Activated CD4-positive, alpha-beta memory T cell treated with anti-CD3 and anti-CD28 coated beads, Interleukin-2, amount 10 ng/mL, durations not matched to agents 7 days and 5 days (primary cell): ENCODE measurements around the gene MARCO. TPM values are rescaled to one million over a fixed set of nuclear protein-coding genes. Genes with fewer than 3 reads are reported as not detected.
"Not testable (repeated sequence)": the region's sequence is repeated elsewhere in the genome, so short reads cannot be mapped to it uniquely, and the experiment has no call there.

ENCODE experiments used
- CTCF ChIA-PET: fragments of 350-600 bp; sonication (Branson Sonifier 250); formaldehyde crosslinking; loops from one replicate; lab custom pipeline; 2021; ENCODE audit warnings: antibody characterized with exemption, inconsistent platforms; lab: Charles Lee
- POLR2A ChIA-PET: fragments of 350-600 bp; sonication (Branson Sonifier 250); formaldehyde crosslinking; loops from one replicate; lab custom pipeline; 2021; ENCODE audit warnings: antibody characterized with exemption; lab: Charles Lee
- DNase-seq: peaks from one replicate; pipeline ENCODE4 v3.0.0-alpha.2; 2020
- H3K27ac Mint-ChIP-seq: one replicate; pipeline ENCODE4 v1.8.0; 2021; ENCODE audit warnings: mild to moderate bottlenecking, mixed read lengths
- H3K27me3 Mint-ChIP-seq: one replicate; pipeline ENCODE4 v1.8.0; 2021; ENCODE audit warnings: mixed read lengths
- H3K36me3 Mint-ChIP-seq: one replicate; pipeline ENCODE4 v1.8.0; 2021; ENCODE audit warnings: low read depth, mixed read lengths
- H3K4me1 Mint-ChIP-seq: one replicate; pipeline ENCODE4 v1.8.0; 2021; ENCODE audit warnings: mixed read lengths
- H3K4me3 Mint-ChIP-seq: one replicate; pipeline ENCODE4 v1.8.0; 2021; ENCODE audit warnings: mild to moderate bottlenecking, mixed read lengths
- H3K9me3 Mint-ChIP-seq: one replicate; pipeline ENCODE4 v1.8.0; 2021; ENCODE audit warnings: mixed read lengths
- total RNA-seq, 2 experiments: library from RNA; stranded (reverse); gene quantifications; one replicate each; pipeline ENCODE4 v1.2.3, GENCODE V29; 2021

MARCO gene
- total RNA-seq, 2 experiments from 2014 or later = not detected

- H3K9me3 Mint-ChIP-seq = no peaks in the 10 kb centered on the region
- no peaks in the 10 kb centered on the region for H3K4me1 Mint-ChIP-seq
- DNase-seq = no peak
- ChIA-PET CTCF (no interaction called here), POLR2A (no interaction called here)
- no peaks in the 10 kb centered on the region for H3K27me3 Mint-ChIP-seq
- H3K36me3 Mint-ChIP-seq = no peaks in the 10 kb centered on the region
- no peak overlapping the region for H3K27ac Mint-ChIP-seq
- H3K4me3 Mint-ChIP-seq = no peak overlapping the region
Measured at GRCh38 chr2:119024568-119024967, 82.6 kb downstream of the MARCO start.

DNA sequence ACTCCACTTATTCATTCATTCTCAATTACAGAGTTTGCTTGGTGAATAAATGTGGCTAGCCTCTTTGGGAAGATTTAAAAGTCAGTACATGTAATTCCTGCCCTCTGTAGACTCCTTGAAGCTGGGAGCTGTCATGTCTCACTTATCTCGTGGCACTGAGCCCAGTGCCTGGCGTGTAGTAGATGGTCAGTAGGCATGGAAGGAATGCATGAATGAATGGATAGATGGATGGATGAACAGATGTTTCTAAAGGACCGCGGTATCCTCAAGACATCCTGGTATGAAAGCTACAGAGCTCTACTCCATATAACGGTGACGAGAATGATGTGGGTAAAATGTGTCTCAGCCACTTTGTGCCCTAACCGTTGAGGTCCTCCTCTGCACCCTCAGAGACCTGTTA is 83.0 kb downstream of the MARCO start:
- Mint-ChIP-seq H3K27ac (no peak overlapping the region), H3K4me3 (no peak overlapping the region), H3K4me1 (no peaks in the 10 kb centered on the region), H3K36me3 (no peaks in the 10 kb centered on the region), H3K9me3 (no peaks in the 10 kb centered on the region), H3K27me3 (no peaks in the 10 kb centered on the region)
- DNase-seq = no peak
- CTCF ChIA-PET = interaction anchor here (0.6 kb wide), 1 partner anchor 276 kb away, joined by 3 read pairs; no protein-coding TSS in a partner anchor
- POLR2A ChIA-PET = no interaction called here

- no peaks in the 10 kb centered on the region for H3K36me3 Mint-ChIP-seq
- ChIA-PET POLR2A (no interaction called here), CTCF (interaction anchor here (0.6 to 1.3 kb wide), 4 partner anchors 10 to 451 kb away, joined by 3 read pairs; no protein-coding TSS in a partner anchor)
- no peaks in the 10 kb centered on the region for H3K27me3 Mint-ChIP-seq
- no peaks in the 10 kb centered on the region for H3K9me3 Mint-ChIP-seq
- DNase-seq = no peak
- no peak overlapping the region for H3K27ac Mint-ChIP-seq
- no peak overlapping the region for H3K4me3 Mint-ChIP-seq
- H3K4me1 Mint-ChIP-seq = no peaks in the 10 kb centered on the region
Measured at GRCh38 chr2:119025762-119026351, 83.9 kb downstream of the MARCO start.

DNA sequence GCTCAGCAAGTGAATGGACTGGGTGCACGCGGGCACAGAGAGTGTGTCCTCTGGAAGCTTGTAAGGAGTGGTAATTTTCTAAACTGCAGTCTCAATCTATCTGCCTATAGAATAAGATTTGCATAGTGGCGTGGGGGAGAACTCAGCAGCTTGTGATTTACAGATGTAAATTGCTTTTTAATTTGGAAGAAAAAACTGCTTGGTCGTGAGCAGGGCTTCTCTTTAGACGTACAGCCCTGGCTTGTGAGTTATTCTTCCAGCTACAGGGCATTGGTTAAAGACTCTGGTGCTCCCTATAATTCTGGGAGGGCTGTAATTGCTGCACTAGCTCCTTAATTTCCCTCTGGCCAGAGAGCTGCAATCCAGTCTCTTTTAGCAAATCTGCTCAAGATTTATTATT is 84.9 kb downstream of the MARCO start:
- H3K9me3 Mint-ChIP-seq = no peaks in the 10 kb centered on the region
- no peak overlapping the region for H3K27ac Mint-ChIP-seq
- H3K27me3 Mint-ChIP-seq = no peaks in the 10 kb centered on the region
- no peak overlapping the region for H3K4me3 Mint-ChIP-seq
- H3K36me3 Mint-ChIP-seq = no peaks in the 10 kb centered on the region
- ChIA-PET CTCF (interaction anchor here (0.8 to 1.0 kb wide), 2 partner anchors 9 to 33 kb away, joined by 3 read pairs; no protein-coding TSS in a partner anchor), POLR2A (no interaction called here)
- no peaks in the 10 kb centered on the region for H3K4me1 Mint-ChIP-seq
- DNase-seq = no peak

GRCh38 chr2:119028327-119029174 is 86.6 kb downstream of the MARCO start:
- Mint-ChIP-seq H3K4me1 (no peaks in the 10 kb centered on the region), H3K36me3 (no peaks in the 10 kb centered on the region), H3K4me3 (no peak overlapping the region), H3K27ac (no peak overlapping the region), H3K9me3 (no peaks in the 10 kb centered on the region), H3K27me3 (no peaks in the 10 kb centered on the region)
- no peak for DNase-seq
- ChIA-PET POLR2A (no interaction called here), CTCF (interaction anchor here (1.5 kb wide), 1 partner anchor 148 kb away, joined by 3 read pairs; no protein-coding TSS in a partner anchor)

DNA sequence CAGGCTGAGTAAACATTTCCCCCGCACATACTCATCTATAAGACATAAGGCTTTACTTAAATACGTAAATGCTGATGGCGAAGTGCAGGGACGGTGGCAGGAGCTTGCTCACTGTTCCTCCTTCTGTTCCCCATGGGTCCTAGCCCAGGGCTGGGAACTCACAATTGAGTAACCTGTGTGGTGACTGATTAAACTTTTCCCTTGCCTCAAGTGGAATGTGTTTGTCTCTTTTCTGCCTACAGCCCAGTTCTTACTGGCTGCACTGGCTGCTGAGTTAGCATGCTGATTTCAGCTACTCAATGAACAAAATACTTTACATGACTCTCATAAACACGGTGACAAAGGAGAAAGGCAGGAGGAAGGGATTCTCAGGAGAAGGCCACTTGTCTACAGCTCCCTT is 87.3 kb downstream of the MARCO start:
- POLR2A ChIA-PET = no interaction called here
- DNase-seq = no peak
- Mint-ChIP-seq H3K27ac (no peak overlapping the region), H3K4me3 (no peak overlapping the region), H3K36me3 (no peaks in the 10 kb centered on the region), H3K9me3 (no peaks in the 10 kb centered on the region), H3K27me3 (no peaks in the 10 kb centered on the region), H3K4me1 (no peaks in the 10 kb centered on the region)
- CTCF ChIA-PET = interaction anchor here (1.5 kb wide), 1 partner anchor 148 kb away, joined by 3 read pairs; no protein-coding TSS in a partner anchor

- H3K4me1 Mint-ChIP-seq, POLR2A ChIA-PET, H3K36me3 Mint-ChIP-seq, H3K27me3 Mint-ChIP-seq, H3K9me3 Mint-ChIP-seq, DNase-seq, H3K4me3 Mint-ChIP-seq, H3K27ac Mint-ChIP-seq, CTCF ChIA-PET: not testable (repeated sequence)
Measured at GRCh38 chr2:119037922-119038321, 95.9 kb downstream of the MARCO start.

DNA sequence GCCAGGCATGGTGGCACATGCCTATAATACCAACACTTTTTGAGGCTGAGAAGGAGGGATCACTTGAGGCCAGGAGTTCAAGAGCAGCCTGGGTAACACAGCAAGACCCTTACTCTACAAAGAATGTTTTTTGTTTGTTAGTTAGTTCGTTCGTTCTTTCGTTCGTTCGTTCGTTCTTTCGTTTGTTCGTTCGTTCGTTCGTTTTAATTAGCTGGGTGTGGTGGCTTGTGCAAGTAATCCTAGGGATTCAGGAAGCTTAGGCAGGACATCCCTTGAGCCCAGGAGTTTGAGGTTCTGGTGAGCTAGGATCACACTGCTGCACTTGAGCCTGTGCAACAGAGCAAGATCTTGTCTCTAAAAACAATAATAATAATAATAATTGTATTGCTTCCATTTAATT is 98.7 kb downstream of the MARCO start:
- H3K9me3 Mint-ChIP-seq = no peaks in the 10 kb centered on the region
- no peak overlapping the region for H3K4me3 Mint-ChIP-seq
- no peaks in the 10 kb centered on the region for H3K36me3 Mint-ChIP-seq
- CTCF ChIA-PET = no interaction called here
- H3K27me3 Mint-ChIP-seq = no peaks in the 10 kb centered on the region
- no peak overlapping the region for H3K27ac Mint-ChIP-seq
- no peak for DNase-seq
- POLR2A ChIA-PET = no interaction called here
- no peaks in the 10 kb centered on the region for H3K4me1 Mint-ChIP-seq

Other genes starting within 250 kb of the MARCO start
- gene EN1, start 94.5 kb upstream of the MARCO start, total RNA-seq = not detected
- not detected for gene C1QL2, start 216.6 kb downstream of the MARCO start, total RNA-seq